ENCODE data around the gene GRAMD4.

DNA sequence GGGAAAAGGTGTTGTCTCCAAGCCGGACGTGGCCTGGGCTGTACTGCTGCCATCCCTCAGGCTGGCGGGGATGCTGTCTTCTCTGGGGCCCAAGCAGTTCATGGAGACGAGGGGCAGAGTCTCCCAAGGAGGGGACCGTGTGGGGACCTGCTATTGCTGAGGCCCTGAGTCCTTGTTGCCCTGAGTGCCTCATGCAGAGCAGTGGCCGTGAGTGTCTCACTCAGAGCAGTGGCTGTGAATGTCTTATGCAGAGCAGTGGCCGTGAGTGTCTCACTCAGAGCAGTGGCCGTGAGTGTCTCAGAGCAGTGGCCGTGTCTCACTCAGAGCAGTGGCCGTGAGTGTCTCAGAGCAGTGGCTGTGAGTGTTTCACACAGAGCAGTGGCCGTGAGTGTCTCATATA lies 54.7 kb downstream of the GRAMD4 start:
- TF ChIP-seq CTCF (IDR thresholded peaks at IDR 0.05; ENCODE audit: low read length) (no peak), EZH2 (IDR thresholded peaks at IDR 0.05; ENCODE audit: borderline replicate concordance, low read length) (no peak)

Data from OCI-LY1 (cell line).